ENCODE data around the gene SRBD1. TPM values are rescaled to one million over a fixed set of nuclear protein-coding genes. Genes with fewer than 3 reads are reported as not detected.

Gene SRBD1
- total and polyA plus RNA-seq, 5 donors, result 4.2 to 13.6 (median 13.0) TPM

- DNase-seq (no peak), ATAC-seq (no peak)
- Histone ChIP-seq H3K27ac (ENCODE audit: low read length) (no peak overlapping the region), H3K4me3 (ENCODE audit: low read length) (no peak overlapping the region), H3K9me3 (ENCODE audit: control insufficient read depth, low read length) (no peaks in the 10 kb centered on the region), H3K4me1 (ENCODE audit: control insufficient read depth, insufficient read depth, low read length) (no peaks in the 10 kb centered on the region), H3K27me3 (ENCODE audit: control insufficient read depth, insufficient read depth) (no peaks in the 10 kb centered on the region)
- WGBS, result 53% methylated on average over 8 of the region's 8 CpGs
- intact Hi-C loops (cut with DNase I), result no loop called here
These were observed 265.5 kb downstream of the SRBD1 start for GRCh38 chr2:45345331-45346234.

DNA sequence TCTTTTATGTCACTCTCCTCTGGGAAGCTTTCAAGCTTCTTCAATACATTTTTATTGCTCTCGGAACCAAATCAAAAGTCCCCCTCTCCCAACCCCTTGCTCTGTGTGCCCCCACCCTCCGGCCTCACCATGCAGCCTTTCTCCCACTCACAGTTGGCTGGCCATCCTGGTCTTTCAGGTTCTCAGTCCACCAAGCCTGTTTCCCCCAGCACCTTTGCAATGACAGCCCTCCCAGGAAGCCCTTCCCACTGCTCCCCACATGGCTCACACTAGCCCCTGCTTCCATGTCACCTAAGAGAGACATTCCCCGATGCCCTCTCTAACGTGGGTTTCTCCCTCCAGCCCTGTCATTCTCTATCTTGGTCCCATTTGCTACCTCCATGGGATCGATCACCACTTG, 266.6 kb downstream of the SRBD1 start:
- H3K4me1 ChIP-seq (ENCODE audit: control insufficient read depth, insufficient read depth, low read length), result no peaks in the 10 kb centered on the region
- H3K9me3 ChIP-seq (ENCODE audit: control insufficient read depth, low read length), result no peaks in the 10 kb centered on the region
- H3K27me3 ChIP-seq (ENCODE audit: control insufficient read depth, insufficient read depth), result no peaks in the 10 kb centered on the region
- 85% methylated on average over 5 of the region's 5 CpGs for WGBS
- no peak for DNase-seq
- intact Hi-C loops (cut with DNase I), result no loop called here
- no peak overlapping the region for H3K27ac ChIP-seq (ENCODE audit: low read length)
- ATAC-seq, result no peak
- no peak overlapping the region for H3K4me3 ChIP-seq (ENCODE audit: low read length)

- Histone ChIP-seq H3K27ac (ENCODE audit: low read length) (no peak overlapping the region), H3K4me3 (ENCODE audit: low read length) (no peak overlapping the region), H3K27me3 (ENCODE audit: control insufficient read depth, insufficient read depth) (no peaks in the 10 kb centered on the region), H3K4me1 (ENCODE audit: control insufficient read depth, insufficient read depth, low read length) (no peaks in the 10 kb centered on the region), H3K9me3 (ENCODE audit: control insufficient read depth, low read length) (no peaks in the 10 kb centered on the region)
- ATAC-seq (no peak), DNase-seq (no peak)
- intact Hi-C loops (cut with DNase I), result no loop called here
- 80% methylated on average over 9 of the region's 9 CpGs for WGBS
These were observed 267.0 kb downstream of the SRBD1 start for GRCh38 chr2:45344071-45344470.

- Histone ChIP-seq H3K9me3 (ENCODE audit: control insufficient read depth, low read length) (no peaks in the 10 kb centered on the region), H3K4me3 (ENCODE audit: low read length) (no peak overlapping the region), H3K27me3 (ENCODE audit: control insufficient read depth, insufficient read depth) (no peaks in the 10 kb centered on the region), H3K27ac (ENCODE audit: low read length) (no peak overlapping the region), H3K4me1 (ENCODE audit: control insufficient read depth, insufficient read depth, low read length) (no peaks in the 10 kb centered on the region)
- no peak for ATAC-seq
- 72% methylated on average over 19 of the region's 19 CpGs for WGBS
- intact Hi-C loops (cut with DNase I), result no loop called here
- DNase-seq, result no peak
These were observed 267.6 kb downstream of the SRBD1 start for GRCh38 chr2:45343251-45344017.

DNA sequence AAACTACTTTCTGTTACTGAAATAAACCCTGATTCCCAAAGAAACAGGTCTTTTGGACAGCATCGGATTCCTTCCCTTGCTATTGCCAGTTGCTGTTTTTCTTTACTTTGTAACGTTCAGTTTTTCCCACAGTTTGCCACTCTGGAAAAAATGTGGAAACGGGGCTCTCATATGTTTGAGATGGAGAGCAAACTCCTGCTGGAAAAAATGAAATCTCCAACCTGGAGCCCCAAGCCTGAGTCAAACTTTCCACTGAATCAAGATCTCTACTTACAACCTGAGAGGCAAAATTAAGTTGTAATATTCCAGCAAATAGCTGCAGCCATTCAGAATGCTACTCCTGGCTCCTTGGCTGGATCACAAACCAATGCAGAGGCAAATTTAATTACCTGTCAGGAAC, 270.7 kb downstream of the SRBD1 start:
- H3K9me3 ChIP-seq (ENCODE audit: control insufficient read depth, low read length), result no peaks in the 10 kb centered on the region
- 70% methylated on average over 3 of the region's 3 CpGs for WGBS
- intact Hi-C loops (cut with DNase I), result no loop called here
- ATAC-seq (no peak), DNase-seq (no peak)
- no peaks in the 10 kb centered on the region for H3K27me3 ChIP-seq (ENCODE audit: control insufficient read depth, insufficient read depth)
- H3K4me1 ChIP-seq (ENCODE audit: control insufficient read depth, insufficient read depth, low read length), result no peaks in the 10 kb centered on the region
- H3K4me3 ChIP-seq (ENCODE audit: low read length), result no peak overlapping the region
- H3K27ac ChIP-seq (ENCODE audit: low read length), result no peak overlapping the region

DNA sequence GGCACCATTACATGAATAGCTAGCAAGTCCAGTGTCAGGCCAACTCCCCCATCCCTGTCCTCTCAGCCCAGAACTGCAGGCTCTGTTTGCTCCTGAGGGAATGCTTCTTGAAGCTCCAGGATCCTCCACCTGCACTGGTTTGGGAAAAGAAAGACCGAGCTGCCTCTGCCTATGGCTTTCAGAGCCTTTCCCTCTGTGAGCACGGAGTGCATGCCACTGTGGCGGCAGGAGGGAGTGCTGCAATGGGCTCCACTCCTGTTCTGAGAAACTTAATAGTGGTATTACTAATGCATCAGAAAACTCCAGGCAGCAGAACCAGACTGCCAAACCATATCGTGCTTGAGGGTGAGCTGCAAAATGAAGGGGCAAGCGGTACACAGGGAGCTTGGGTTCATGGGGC, 271.8 kb downstream of the SRBD1 start:
- no peak for DNase-seq
- Histone ChIP-seq H3K9me3 (ENCODE audit: control insufficient read depth, low read length) (no peaks in the 10 kb centered on the region), H3K27me3 (ENCODE audit: control insufficient read depth, insufficient read depth) (no peaks in the 10 kb centered on the region), H3K4me1 (ENCODE audit: control insufficient read depth, insufficient read depth, low read length) (no peaks in the 10 kb centered on the region), H3K4me3 (ENCODE audit: low read length) (no peak overlapping the region), H3K27ac (ENCODE audit: low read length) (no peak overlapping the region)
- intact Hi-C loops (cut with DNase I), result no loop called here
- 88% methylated on average over 5 of the region's 5 CpGs for WGBS
- no peak for ATAC-seq

Other genes with a start within 250 kb of the SRBD1 start
- gene PRKCE, start 40.4 kb upstream of the SRBD1 start, total RNA-seq, result 10 to 100 TPM; 17.0 to 19.7 (median 19.1) TPM
- gene PRKCE, start 40.4 kb upstream of the SRBD1 start, polyA plus RNA-seq, result 5.5 TPM